GM20000 (cell line): Measurements from ENCODE around the gene CASR.

Experiments used
- DNase-seq: peaks from one replicate; pipeline ENCODE4 v3.0.0; 2012; ENCODE audit warnings: low spot score
- TF ChIP-seq, protein P1 (sequence below): IDR thresholded peaks from 2 replicates; pipeline ENCODE4 v1.5.1; 2012; ENCODE audit warnings: mild to moderate bottlenecking, control low read depth; ENCODE audit errors: extremely low read depth, missing control alignments

The CASR gene

DNA sequence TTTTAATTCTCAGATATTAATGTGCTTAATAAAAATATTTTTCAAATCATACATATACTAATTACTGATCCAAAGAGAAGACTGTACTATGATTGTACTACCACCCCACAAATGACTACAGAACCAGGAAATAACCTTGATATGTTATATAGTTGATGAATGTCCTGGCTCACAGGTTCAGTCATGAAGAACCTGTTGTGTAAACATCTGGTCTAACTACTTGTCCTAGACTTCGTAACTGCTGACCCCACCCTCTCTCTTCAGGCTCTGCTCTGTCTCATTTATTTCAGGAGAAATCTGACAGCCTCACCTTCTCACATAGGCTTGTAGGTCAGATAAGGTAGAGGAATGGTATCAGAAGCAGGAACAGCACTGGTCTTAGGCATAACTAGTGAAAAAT is 126.9 kb downstream of the CASR start:
- no peak for DNase-seq
- TF ChIP-seq, protein P1, sequence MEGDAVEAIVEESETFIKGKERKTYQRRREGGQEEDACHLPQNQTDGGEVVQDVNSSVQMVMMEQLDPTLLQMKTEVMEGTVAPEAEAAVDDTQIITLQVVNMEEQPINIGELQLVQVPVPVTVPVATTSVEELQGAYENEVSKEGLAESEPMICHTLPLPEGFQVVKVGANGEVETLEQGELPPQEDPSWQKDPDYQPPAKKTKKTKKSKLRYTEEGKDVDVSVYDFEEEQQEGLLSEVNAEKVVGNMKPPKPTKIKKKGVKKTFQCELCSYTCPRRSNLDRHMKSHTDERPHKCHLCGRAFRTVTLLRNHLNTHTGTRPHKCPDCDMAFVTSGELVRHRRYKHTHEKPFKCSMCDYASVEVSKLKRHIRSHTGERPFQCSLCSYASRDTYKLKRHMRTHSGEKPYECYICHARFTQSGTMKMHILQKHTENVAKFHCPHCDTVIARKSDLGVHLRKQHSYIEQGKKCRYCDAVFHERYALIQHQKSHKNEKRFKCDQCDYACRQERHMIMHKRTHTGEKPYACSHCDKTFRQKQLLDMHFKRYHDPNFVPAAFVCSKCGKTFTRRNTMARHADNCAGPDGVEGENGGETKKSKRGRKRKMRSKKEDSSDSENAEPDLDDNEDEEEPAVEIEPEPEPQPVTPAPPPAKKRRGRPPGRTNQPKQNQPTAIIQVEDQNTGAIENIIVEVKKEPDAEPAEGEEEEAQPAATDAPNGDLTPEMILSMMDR, result no peak

- TF ChIP-seq, protein P1, result no peak
- DNase-seq, result no peak
Observed at GRCh38 chr3:122312826-122313225, 129.4 kb downstream of the CASR start.

GRCh38 chr3:122313281-122313680 is 129.8 kb downstream of the CASR start:
- no peak for DNase-seq
- TF ChIP-seq, protein P1, result no peak

DNA sequence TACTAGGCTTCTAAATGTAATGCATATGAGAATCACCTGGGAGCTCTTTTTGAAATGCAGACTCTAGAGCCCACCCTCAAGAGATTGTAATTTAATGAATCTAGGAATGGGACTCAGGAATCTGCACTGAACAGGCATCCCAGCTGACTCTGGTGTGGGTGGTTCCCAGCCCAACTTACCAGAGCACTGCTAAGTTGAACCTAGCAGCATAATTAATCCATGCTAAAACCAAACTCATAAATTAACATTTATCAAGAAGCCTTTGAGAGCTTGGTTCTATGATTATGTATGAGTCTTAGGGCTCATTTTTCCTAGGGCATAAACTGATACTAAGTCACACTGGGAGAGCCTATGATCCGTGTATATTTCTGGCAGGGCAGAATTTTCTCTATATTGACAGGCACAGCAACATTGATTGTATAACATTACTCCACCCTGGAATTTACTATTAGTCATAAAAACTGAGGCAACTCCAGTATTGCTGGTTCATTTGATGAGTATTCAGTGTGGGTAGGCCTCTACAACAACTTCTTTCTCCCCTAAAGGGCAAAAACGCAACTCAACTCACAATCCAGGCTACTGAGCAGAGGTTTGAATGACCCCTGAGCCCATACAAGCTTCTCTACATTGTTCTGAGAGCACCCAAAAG is 130.9 kb downstream of the CASR start:
- no peak for DNase-seq
- TF ChIP-seq, protein P1, result no peak

GRCh38 chr3:122315619-122316018 is 132.2 kb downstream of the CASR start:
- TF ChIP-seq, protein P1, result no peak

GRCh38 chr3:122316368-122316767 is 132.9 kb downstream of the CASR start:
- TF ChIP-seq, protein P1, result no peak
- no peak for DNase-seq

More at GRCh38 chr3:122315619-122316018, 132.2 kb downstream of the CASR start:
- no peak for DNase-seq

- TF ChIP-seq, protein P1, result no peak
- no peak for DNase-seq
Observed at GRCh38 chr3:122318620-122319019, 135.2 kb downstream of the CASR start.
